ENCODE data around the gene WEE1. TPM values are rescaled to one million over a fixed set of nuclear protein-coding genes. Genes with fewer than 3 reads are reported as not detected.
"Not testable (repeated sequence)": the region's sequence is repeated elsewhere in the genome, so short reads cannot be mapped to it uniquely, and the experiment has no call there.

The WEE1 gene
- polyA plus RNA-seq, 1 donor: 117 TPM

- DNase-seq: no peak
Measured at GRCh38 chr11:9619971-9620370, 46.5 kb downstream of the WEE1 start.

GRCh38 chr11:9622353-9622752, 48.9 kb downstream of the WEE1 start:
- not testable (repeated sequence) for DNase-seq

- DNase-seq: not testable (repeated sequence)
Measured at GRCh38 chr11:9623053-9623452, 49.6 kb downstream of the WEE1 start.

- no peak for DNase-seq
Measured at GRCh38 chr11:9624448-9624847, 51.0 kb downstream of the WEE1 start.

GRCh38 chr11:9625162-9625561, 51.7 kb downstream of the WEE1 start:
- no peak for DNase-seq

- no peak for DNase-seq
Measured at GRCh38 chr11:9625728-9626127, 52.3 kb downstream of the WEE1 start.

- no peak for DNase-seq
Measured at GRCh38 chr11:9626496-9627394, 53.3 kb downstream of the WEE1 start.

GRCh38 chr11:9629064-9629463, 55.6 kb downstream of the WEE1 start:
- no peak for DNase-seq

GRCh38 chr11:9633679-9634078, 60.2 kb downstream of the WEE1 start:
- no peak for DNase-seq

- no peak for DNase-seq
Measured at GRCh38 chr11:9636691-9637090, 63.2 kb downstream of the WEE1 start.

- DNase-seq: no peak
Measured at GRCh38 chr11:9639099-9639498, 65.6 kb downstream of the WEE1 start.

Other genes with a start within 250 kb of the WEE1 start
- 126 TPM for gene IPO7, start 189.0 kb upstream of the WEE1 start, polyA plus RNA-seq (ENCODE audit: insufficient read length)
- gene ZNF143, start 112.7 kb upstream of the WEE1 start, polyA plus RNA-seq (ENCODE audit: insufficient read length): 30.2 TPM
- 25.9 TPM for gene SWAP70, start 90.4 kb downstream of the WEE1 start, polyA plus RNA-seq (ENCODE audit: insufficient read length)

Data from left kidney (tissue), 2 donors.